Transverse colon (tissue), 4 donors: ENCODE results near the gene IDUA. TPM values are rescaled to one million over a fixed set of nuclear protein-coding genes. Genes with fewer than 3 reads are reported as not detected.
A peak's percentile ranks its signal among the peaks of the same experiment; 100 is the strongest.

Source experiments
- DNase-seq: peaks from one replicate; pipeline ENCODE4 v3.0.0-alpha.2; 2019
- H3K27ac ChIP-seq, 4 donors: fragments of 200-600 bp; sonication (generic); 2 replicates each; pipeline ENCODE4 v1.5.1; 2016 to 2018; ENCODE audit warnings: inconsistent platforms in 4 of 4
- H3K27me3 ChIP-seq: fragments of 200-600 bp; sonication (generic); 2 replicates; pipeline ENCODE4 v1.5.1; 2017; ENCODE audit warnings: inconsistent platforms
- H3K36me3 ChIP-seq, 4 donors: fragments of 200-600 bp; sonication (generic); 2 replicates each; pipeline ENCODE4 v1.5.1; 2017 to 2019; ENCODE audit warnings: inconsistent platforms in 4 of 4
- H3K4me1 ChIP-seq, 4 donors: fragments of 200-600 bp; sonication (generic); 2 replicates each; pipeline ENCODE4 v1.5.1; 2017 to 2020; ENCODE audit warnings: inconsistent platforms in 4 of 4
- H3K4me3 ChIP-seq, 4 donors: fragments of 200-600 bp; sonication (generic); 1 replicate in 1 of 4; 2 replicates in 3 of 4; pipeline versions ENCODE4 v1.5.1 to v1.6.1; 2017 to 2019; ENCODE audit warnings: inconsistent platforms in 4 of 4
- H3K9me3 ChIP-seq, 2 donors: fragments of 200-600 bp; sonication (generic); 2 replicates each; pipeline ENCODE4 v1.5.1; 2017 to 2019; ENCODE audit warnings: inconsistent platforms in 2 of 2
- CTCF ChIP-seq, 5 experiments: fragments of 200-600 bp in 3 of 5; fragments of 450-650 bp in 2 of 5; sonication (generic) in 3 of 5; IDR thresholded peaks; 1 replicate in 2 of 5; 2 replicates in 3 of 5; pipeline ENCODE4 v1.5.1; 2016 to 2017; ENCODE audit warnings: antibody characterized with exemption in 5 of 5, inconsistent platforms in 3 of 5, mild to moderate bottlenecking in 2 of 5, moderate library complexity in 1 of 5
- EP300 ChIP-seq: sonication (generic); formaldehyde crosslinking; IDR thresholded peaks from one replicate; pipeline ENCODE4 v1.6.1; 2017; ENCODE audit warnings: antibody characterized with exemption, low read depth
- POLR2A ChIP-seq: fragments of 450-650 bp; IDR thresholded peaks from one replicate; pipeline ENCODE4 v1.6.1; 2016; ENCODE audit warnings: antibody characterized with exemption, mild to moderate bottlenecking, moderate library complexity
- POLR2AphosphoS5 ChIP-seq, 3 donors: sonication (generic); formaldehyde crosslinking; IDR thresholded peaks; one replicate each; pipeline ENCODE4 v1.6.1; 2016; ENCODE audit warnings: antibody characterized with exemption in 3 of 3
- WGBS, 2 donors: methylation state at CpG; one replicate each; pipeline ENCODE4 v1.1.5; 2018; ENCODE audit warnings: low coverage in 1 of 2; 5-methylcytosine and 5-hydroxymethylcytosine counted together
- in situ Hi-C, 4 donors: fragments of 200-750 bp; cut with MboI; loops; one replicate each; pipeline versions ENCODE4 v1.15.0 to v1.15.1; 2017; ENCODE audit warnings: low sequenced_read_pairs in 3 of 4, low pct_ligation_motif_present in 1 of 4, low pct_unique_long_range_greater_than_20kb in 1 of 4
- intact Hi-C: fragments of 100-400 bp; cut with DNase I; formaldehyde crosslinking; loops from one replicate; pipeline ENCODE4 v1.15.1; 2023; ENCODE audit warnings: low total_unique reads
- total RNA-seq, 4 donors: library from RNA; depleted of rRNA; stranded (reverse); fragments of >200 nt; gene quantifications; one replicate each; pipeline ENCODE4 v1.1.0, GENCODE V29; 2016

The IDUA gene
- total RNA-seq, 4 donors from 2014 or later, result 25.9 to 78.6 (median 40.4) TPM

- WGBS, 2 donors, result 90% methylated on average over 29 of the region's 39 CpGs; no CpG with 5 or more reads in 1 of the 2 donors
- Histone ChIP-seq H3K4me1 (peaks cover 0 to 32% (median 14%) of the 10 kb centered on the region in 4 donors), H3K9me3 (no peaks in the 10 kb centered on the region), H3K27ac (peak overlapping the region; percentile 78 to 83 (median 82)), H3K4me3 (peak overlapping the region in 3 of 4 donors; percentile 6 to 37 (median 14)), H3K27me3 (no peaks in the 10 kb centered on the region), H3K36me3 (peaks cover 0 to 8% (median 0%) of the 10 kb centered on the region in 4 donors)
- peak; percentile 62 for DNase-seq
- TF ChIP-seq EP300 (no peak), CTCF (IDR thresholded peaks at IDR 0.05) (peak in 1 of 5 experiments; percentile 50), POLR2A (peak; percentile 64), POLR2AphosphoS5 (IDR thresholded peaks at IDR 0.05) (peak in 2 of 3 donors; percentile 80)
- in situ Hi-C loops (no loop called here), intact Hi-C loops (no loop called here)
Observed at GRCh38 chr4:963276-964225, 23.3 kb upstream of the IDUA start.

DNA sequence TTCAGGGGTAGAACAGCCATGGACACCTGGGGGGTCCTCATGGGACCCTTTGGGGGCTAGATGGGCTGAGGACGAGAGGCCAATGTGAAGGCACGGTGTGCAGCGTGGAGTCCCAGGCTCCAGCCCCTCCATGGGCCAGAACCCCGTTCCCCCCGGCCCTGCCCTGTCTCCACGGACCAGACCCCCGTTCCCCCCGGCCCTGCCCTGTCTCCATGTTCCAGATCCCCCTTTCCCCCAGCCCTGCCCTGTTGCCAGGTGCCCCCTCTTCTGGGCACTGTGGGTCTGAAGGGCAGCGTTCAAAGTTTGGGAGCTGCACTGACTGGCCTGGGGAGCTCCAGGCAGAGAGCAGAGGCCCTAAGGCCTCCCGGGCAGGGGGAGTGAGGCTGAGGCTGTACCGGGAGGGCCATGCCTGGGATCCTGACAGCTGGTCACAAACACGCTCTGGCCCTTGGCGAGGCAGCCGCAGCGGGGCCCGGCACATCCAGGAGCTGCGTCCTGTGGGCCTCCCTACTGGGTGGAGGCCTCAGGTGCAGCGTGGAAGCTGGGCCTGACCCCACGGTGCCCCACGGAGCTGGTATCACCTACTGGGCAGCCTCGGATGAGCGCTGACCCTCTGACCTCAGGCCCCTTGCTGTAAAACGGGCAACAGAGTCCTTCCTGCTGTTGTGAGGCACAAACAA, 22.4 kb upstream of the IDUA start:
- no peak overlapping the region for H3K4me3 ChIP-seq
- in situ Hi-C loops, result no loop called here
- no peak for DNase-seq
- H3K9me3 ChIP-seq, result no peaks in the 10 kb centered on the region
- H3K4me1 ChIP-seq, result peaks cover 0 to 40% (median 15%) of the 10 kb centered on the region in 4 donors
- no peak overlapping the region for H3K27ac ChIP-seq
- intact Hi-C loops, result no loop called here
- WGBS, 2 donors, result 90 to 100% methylated on average over 2 to 21 of the region's 23 CpGs
- H3K36me3 ChIP-seq, result peaks cover 0 to 8% (median 0%) of the 10 kb centered on the region in 4 donors
- H3K27me3 ChIP-seq, result no peaks in the 10 kb centered on the region
- TF ChIP-seq POLR2AphosphoS5 (IDR thresholded peaks at IDR 0.05) (no peak), POLR2A (no peak), EP300 (no peak), CTCF (IDR thresholded peaks at IDR 0.05) (no peak)

GRCh38 chr4:965048-965765, 21.6 kb upstream of the IDUA start:
- intact Hi-C loops (no loop called here), in situ Hi-C loops (no loop called here)
- DNase-seq, result no peak
- peaks cover 0 to 45% (median 19%) of the 10 kb centered on the region in 4 donors for H3K4me1 ChIP-seq
- H3K27me3 ChIP-seq, result no peaks in the 10 kb centered on the region
- 88% methylated on average over 22 of the region's 26 CpGs; no CpG with 5 or more reads in 1 of the 2 donors for WGBS, 2 donors
- no peak for TF ChIP-seq POLR2AphosphoS5 (IDR thresholded peaks at IDR 0.05)
- TF ChIP-seq CTCF (IDR thresholded peaks at IDR 0.05), result no peak
- no peak for TF ChIP-seq POLR2A
- no peak for TF ChIP-seq EP300
- H3K27ac ChIP-seq, result no peak overlapping the region
- H3K9me3 ChIP-seq, result no peaks in the 10 kb centered on the region
- H3K4me3 ChIP-seq, result no peak overlapping the region
- H3K36me3 ChIP-seq, result peaks cover 0 to 8% (median 0%) of the 10 kb centered on the region in 4 donors

DNA sequence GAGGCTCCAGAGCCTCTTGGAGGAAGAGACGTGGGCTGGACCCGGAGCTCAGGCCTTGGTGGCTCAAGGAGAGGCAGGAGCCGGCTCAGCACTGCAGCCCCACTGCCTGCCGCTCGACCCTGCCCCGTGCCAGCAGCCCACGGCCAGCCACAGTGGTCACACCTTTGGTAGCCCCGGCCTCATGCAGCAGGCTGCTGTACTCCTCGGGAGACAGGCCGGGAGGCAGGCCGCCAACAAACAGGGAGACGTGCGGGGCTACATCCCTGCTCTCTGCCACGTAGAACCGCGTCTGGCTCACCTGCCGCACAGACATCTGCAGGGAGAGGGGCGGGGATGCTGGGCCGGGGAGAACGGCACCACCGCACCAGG, 21.1 kb upstream of the IDUA start:
- in situ Hi-C loops, result no loop called here
- Histone ChIP-seq H3K27ac (no peak overlapping the region), H3K9me3 (no peaks in the 10 kb centered on the region), H3K27me3 (no peaks in the 10 kb centered on the region), H3K4me3 (no peak overlapping the region), H3K4me1 (peaks cover 0 to 50% (median 22%) of the 10 kb centered on the region in 4 donors), H3K36me3 (peaks cover 0 to 8% (median 0%) of the 10 kb centered on the region in 4 donors)
- DNase-seq, result no peak
- TF ChIP-seq POLR2A (no peak), EP300 (no peak), POLR2AphosphoS5 (IDR thresholded peaks at IDR 0.05) (no peak), CTCF (IDR thresholded peaks at IDR 0.05) (no peak)
- intact Hi-C loops, result no loop called here
- 90% methylated on average over 21 of the region's 21 CpGs; no CpG with 5 or more reads in 1 of the 2 donors for WGBS, 2 donors
